GM18870 (cell line): ENCODE data around the gene CD72.
A peak's percentile ranks its signal among the peaks of the same experiment; 100 is the strongest.

Source experiments
- ATAC-seq: cut with Tn5 transposase; IDR thresholded peaks from one replicate; pipeline ENCODE4 v1.9.1; 2021; ENCODE audit warnings: moderate library complexity; ENCODE audit not compliant: unreplicated experiment

Gene CD72, protein sequence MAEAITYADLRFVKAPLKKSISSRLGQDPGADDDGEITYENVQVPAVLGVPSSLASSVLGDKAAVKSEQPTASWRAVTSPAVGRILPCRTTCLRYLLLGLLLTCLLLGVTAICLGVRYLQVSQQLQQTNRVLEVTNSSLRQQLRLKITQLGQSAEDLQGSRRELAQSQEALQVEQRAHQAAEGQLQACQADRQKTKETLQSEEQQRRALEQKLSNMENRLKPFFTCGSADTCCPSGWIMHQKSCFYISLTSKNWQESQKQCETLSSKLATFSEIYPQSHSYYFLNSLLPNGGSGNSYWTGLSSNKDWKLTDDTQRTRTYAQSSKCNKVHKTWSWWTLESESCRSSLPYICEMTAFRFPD

DNA sequence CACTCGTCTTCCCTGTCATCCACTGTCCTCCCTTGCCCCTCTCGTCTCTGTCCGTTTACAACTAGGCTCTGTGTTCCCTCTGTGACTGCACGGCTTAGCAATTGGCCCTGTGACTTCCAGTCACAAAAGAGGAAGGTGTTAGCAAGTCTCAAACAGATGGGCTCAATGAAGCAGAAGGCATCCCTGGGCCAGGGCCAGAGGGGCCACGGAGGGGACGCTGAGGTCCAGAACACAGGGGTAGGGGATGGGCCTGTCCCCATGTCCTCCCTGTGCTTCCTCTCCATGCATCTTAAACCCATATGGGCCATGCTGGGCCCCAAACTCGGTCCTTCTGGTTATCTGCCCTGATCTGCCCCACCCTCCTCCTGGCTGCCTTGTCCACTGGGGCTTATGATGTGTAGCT, at the start of gene CD72:
Gene CD72, minus strand, starts transcription at position 89 of the 403 bp plus-strand sequence. CDS start 110 bp downstream, outside the sequence.
- no peak for ATAC-seq

DNA sequence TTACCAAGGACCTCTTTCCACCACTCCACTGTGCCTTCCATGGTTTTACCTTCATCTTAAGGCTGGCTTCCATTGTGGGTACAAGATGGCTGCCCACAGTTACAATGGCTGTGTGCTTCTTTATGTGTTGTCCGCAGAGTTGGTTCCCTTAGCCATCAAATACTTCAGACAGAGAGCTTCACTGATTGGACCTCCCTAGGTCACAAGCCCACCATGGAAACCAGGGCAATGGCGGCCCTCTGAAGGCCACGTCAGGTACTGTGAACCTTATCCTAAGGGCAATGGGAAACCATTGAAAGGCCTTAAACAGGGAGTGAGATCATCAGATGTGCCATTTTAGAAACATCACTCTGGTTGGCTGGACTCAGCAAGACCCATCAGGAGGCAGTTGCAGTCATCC, 49.7 kb upstream of the CD72 start:
- ATAC-seq, result no peak

DNA sequence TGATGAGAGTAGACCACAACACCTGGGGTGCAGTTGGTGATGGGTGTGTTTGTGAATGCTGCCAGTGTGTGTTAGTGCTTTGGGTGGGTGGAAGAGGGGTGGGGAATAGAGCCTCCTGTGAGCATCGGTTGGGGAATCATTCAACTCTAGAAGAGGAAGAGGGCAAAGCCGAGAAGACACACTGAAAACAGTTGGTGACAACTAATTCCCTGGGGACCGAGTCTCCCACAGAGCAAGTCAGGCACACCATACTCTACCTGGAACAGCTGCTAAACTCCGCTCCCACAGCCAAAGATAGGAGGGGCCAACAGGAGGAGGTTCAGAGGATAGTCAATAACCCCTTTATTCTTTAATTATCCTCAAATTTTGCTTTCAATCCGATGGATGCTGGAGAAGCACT, 48.3 kb upstream of the CD72 start:
- no peak for ATAC-seq

DNA sequence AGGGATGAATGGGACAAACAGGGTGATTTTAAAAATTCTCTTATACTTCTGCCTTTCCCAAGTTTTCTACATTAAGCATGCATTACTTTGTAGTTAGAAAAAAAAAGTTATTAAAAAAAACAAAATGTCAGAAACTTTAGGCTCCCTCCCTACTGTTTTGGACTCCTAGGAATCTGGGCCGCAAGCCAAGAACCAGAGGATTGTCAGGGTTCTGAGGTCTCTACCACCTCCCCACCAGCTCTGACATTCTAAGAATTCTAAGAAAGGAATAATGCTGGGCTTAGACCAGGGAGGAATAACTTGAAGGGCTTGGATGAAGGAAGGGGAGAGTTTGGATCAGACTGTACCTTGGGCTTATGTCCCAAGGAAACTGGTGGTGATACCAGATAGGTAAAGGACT, 47.8 kb upstream of the CD72 start:
- no peak for ATAC-seq

DNA sequence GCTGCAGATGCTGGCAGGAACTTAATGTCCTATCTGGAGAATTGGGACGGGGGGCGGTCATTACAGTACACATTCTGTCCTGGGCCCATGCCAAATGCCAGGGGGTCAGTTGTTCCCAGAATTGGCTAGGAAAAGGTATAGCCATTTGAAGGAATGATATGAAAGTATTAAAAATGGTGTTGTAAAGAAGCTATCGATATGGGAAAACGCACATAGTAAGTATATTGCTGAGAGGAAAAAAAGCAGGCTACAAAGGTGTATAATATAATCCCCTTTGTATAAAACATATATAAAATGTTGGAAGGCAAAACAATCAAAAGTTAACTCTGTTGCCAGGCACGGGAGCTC, 47.2 kb upstream of the CD72 start:
- no peak for ATAC-seq

DNA sequence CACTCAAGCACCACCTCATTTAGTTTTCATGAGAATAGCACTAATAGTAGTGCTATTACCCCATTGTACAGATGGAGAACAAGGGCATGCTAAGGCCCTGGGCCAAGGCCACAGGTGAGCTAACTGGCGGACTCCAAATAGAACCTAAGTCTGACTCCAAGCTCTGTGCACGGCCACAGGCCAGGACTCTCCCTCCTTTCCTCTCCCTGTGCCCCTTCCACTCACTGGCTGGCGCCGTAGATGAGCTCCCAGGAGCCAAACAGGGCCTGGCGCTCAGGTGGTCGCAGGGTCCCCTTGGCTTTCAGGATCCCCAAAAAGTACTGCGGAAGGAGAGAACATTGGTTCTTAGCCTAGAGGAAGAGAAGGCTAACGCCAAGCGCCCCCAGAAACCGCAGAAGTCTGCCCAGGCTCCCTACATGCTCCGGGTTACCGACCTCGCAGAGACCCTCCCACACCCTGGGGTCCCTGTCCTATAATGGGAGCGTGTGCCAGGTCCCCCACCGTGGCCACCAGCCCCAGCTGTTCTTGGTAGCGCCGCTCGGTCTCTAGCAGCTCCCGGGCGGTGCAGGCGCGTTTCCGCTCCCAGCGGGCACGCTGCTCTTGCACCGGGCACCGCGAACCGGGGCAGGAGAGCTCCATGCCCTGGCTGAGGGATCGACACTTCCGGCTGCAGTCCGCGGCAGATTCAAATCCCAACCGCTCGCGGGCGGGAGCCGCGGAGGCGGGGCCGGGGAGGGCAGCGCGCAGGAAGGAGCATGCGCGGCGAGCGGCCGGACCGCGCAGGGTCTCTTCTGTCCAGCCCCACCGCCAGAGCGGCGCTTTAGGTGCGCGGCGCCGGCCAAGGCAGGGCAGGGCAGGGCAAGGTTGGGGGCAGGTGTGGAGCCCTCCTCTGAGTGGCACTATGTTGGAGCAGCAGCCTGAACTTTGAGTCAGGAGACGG, 46.6 kb upstream of the CD72 start, which contains the start of gene ARHGEF39:
Gene ARHGEF39, minus strand, starts transcription at position 665 of the 940 bp plus-strand sequence. Its CDS starts 26 bp downstream, at position 639.
- ATAC-seq, result no peak

DNA sequence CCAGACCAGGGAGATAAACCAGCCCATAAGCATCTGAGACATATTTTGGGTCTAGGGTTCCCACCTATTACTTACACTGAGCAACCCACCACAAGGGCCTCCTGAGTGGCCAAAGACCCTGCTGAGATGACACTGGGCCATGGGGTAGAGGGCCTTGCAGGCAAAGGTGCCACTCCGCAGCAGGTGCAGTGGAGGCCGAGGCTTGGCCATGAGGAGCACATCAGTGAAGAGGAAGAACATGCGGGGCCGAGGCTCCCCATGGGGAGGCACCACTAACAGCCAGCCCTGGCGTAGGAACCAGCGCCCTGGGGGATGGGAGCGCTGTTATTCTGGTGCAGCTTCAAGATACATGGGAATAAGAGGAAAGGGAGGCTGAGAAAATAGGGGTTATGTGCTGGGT, 44.2 kb upstream of the CD72 start:
- no peak for ATAC-seq

DNA sequence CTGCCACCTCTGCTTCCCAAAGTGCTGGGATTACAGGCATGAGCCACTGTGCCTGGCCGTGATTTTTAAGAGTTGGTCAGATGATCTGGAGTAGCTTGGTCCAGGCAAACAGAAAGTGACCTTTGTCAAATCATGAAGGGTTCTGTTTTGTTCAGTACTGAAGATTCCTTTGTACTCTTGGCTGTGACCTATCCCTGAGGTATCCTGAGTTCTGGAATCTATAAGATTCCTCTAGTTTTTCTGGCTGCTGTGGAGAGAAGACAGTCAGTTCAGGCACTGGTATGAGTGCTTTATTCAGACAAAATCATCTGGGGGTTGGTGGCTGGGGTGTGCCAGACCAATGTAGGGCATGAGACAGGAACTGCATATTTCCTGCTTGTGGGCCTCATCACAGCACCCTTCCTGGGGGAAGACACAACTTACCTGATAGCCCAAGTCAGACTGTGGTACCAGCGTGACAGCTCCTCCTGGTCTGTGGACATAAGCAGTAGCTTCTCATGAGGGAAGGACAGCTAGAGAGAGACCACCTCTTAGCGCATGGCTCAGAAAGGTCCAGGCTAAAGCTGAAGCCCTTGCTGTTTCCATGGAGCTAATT, 43.6 kb upstream of the CD72 start:
- no peak for ATAC-seq

DNA sequence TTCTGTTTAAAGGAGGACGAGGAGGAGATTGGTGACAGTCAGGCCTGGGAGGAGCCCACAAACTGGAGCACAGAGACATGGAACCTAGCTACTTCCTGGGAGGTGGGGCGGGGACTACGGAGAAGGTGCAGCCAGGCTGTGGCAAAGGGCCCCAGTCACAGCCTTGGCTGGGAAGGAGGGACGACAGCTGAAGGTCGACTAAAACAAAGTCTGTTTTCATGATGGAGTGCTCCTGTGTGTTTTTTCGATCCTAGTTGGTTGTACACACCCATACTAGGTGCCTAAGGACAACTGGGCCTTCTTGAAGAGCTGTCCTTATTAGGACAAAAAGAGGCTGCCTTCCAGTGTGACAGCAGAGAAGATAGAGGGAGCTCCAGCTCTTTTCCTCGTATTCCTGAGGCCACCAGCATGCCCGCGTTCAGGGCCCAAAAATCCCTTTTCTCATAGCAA, 42.8 kb upstream of the CD72 start:
- no peak for ATAC-seq

DNA sequence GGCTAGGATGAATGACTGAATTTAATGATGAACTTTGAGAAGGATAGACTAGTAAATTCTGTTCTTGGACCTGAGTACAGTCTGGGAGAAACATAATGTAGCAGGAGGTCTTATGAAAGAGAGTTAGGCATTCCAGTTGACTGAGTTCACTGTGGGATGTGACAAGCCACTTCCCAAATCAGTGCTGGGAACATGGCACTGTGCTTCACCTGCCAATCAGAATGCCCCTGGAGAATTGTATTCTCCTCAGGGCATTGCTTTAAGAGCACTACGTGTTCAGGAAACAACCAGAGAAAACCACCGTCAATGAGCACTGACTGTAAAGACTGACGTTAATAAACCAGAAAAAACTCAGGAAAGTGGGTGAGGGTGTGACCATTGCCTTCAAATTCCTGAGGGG, 41.1 kb upstream of the CD72 start:
- no peak for ATAC-seq

DNA sequence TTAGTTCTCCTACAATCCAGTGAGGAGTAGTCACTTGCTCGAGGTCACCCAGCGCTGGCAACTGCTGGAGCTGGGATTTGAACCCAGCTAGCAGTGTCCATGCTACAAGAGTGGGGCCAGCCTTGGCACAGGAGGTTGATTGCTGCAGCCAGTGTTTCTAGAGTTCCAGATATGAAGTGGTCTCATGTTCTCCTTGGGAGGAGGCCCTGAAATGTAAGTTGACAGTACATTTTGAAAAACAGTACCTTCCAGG, 40.7 kb upstream of the CD72 start:
- ATAC-seq, result no peak

DNA sequence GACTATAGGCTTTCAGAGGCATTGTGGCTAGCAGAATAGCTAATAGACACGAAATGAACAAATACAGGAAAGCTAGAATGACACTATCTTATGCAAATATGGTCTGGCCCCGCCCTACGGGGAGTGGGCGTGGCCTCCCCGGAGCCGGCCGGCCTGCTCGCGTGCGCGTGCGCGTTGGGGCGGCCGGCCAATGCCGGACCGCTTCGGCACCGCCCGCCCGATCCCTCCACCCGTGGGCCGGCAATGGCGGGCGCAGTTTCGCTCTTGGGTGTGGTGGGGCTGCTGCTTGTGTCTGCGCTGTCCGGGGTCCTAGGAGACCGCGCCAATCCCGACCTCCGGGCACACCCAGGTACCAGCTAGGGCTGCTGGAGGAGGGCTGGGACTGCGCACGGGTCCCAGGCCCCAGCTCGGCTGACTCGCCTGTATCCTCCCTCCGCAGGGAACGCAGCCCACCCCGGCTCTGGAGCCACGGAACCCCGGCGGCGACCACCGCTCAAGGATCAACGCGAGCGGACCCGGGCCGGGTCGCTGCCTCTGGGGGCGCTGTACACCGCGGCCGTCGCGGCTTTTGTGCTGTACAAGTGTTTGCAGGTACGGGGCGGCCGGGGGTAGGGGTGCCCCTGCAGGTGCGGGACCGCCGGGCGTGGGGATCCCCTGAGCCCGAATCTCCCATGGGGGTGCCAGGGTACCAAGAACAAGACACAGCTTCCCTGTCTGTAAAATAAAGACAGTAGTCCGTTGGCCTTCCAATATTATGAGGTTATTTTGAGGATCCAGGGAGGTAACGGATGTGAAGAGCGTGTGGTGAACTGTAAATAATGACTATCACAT, 40.1 kb upstream of the CD72 start, which contains the start of gene CCDC107:
Gene CCDC107, plus strand, starts transcription at position 156 of the 831 bp plus-strand sequence. Its CDS starts 88 bp downstream, at position 244.
- ATAC-seq, result peak; percentile 45

DNA sequence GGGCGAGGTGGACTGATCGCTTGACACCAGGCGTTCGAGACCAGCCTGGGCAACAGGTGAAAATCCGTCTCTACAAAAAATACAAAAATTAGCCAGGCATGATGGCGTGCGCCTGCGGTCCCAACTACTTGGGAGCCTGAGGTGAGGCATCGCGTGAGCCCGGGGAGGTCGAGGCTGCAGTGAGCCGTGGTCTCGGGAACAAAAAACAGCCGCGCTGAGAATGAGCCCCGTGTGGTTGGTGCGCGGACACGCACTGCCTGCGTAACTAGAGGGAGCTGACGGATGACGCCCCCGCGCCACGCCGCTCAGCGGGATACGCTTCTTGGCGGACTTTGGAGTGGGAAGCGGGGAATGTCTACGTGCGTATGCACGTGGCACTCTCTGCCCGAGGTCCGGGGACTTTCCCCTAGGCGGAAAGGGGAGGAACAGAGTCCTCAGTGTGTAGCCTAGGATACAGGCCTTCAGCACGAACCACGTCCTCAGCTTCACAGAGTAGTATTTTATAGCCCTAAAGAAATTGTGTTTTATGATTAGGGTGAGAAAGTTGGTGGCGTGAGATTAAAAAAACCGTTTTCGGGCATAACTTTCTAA, 39.4 kb upstream of the CD72 start, which contains the start of gene RMRP:
Gene RMRP, minus strand, starts transcription at position 474 of the 591 bp plus-strand sequence.
- peak; percentile 87 for ATAC-seq

DNA sequence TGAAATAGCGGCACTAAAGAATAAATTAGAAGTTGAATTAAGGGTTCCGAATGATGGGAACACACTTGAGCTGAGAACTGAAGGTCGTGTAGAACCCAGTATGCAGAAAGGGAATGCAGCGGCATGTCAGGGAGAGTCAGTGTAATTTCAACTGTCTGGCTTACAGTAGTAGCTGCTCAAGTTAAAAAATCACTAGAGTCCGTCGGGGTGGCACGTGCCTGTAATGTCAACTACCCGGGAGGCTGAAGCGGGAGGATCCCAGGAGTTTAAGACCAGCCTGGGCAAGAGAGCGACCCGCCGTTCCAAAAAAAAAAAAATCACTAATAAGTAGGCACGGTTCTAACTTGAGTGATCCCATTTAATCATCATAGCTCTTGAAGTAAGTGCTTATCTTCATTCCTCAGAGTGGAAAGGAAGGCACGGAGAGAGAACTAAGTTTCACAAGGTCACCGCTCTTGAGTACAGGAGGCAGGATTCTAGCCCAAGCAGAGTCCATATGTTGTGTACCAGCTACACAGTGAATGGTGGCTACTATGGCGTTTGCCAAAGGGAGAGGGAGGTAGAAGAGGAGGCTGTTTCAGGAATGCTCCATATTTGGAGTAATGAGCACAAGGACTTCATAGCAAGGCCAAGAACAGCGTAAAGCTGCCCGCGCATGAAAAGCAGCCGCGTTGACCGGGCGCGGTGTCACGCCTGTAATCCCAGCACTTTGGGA, 38.8 kb upstream of the CD72 start:
- no peak for ATAC-seq

DNA sequence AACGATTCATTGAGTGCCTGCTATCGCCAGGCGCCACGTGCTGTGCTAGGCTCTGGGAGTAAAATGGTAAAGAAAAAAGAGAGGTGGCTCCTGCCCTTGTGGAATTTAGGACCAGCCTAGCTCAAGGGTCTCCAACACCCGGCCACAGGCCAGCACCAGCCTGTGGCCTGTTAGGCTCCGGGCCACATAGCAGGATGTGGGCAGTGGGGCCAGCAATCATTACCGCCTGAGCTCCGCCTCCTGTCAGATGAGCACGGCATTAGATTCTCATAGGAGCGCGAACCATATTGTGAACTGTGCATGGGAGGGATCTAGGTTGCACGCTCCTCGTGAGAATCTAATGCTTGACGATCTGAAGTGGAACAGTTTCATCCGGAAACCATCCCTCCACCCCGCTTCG, 38.1 kb upstream of the CD72 start:
- ATAC-seq, result no peak

DNA sequence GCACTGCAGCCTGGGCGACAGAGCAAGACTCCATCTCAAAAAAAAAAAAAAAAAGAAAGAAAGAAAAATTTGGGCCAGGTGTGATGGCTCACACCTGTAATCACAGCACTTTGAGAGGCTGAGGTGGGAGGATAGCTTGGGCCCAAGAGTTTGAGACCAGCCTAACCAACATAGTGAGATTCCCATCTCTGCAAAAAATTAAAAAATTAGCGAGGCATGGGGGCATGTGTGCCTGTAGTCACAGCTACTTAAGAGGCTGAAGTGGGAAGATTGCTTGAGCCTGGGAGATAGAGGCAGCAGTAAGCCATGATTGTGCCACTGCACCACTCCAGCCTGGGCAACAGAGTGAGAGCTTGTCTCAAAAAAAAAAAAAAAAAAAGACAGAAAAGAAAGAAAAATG, 35.4 kb upstream of the CD72 start:
- ATAC-seq, result no peak

DNA sequence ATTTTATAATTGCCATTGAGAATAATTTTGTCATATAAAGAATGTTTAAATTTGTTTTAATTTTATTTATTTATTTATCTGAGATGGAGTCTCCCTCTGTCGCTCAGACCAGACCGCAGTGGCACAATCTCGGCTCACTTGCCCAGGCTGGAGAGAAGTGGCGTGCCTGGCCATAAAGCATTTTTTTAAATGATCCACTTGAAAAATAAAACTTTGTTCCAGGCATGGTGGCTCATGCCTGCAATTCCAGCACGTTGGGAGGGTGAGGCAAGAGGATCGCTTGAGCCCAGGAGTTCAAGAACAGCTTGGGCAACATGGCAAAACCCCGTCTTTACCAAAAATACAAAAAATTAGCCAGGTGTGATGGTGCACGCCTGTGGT, 34.6 kb upstream of the CD72 start:
- ATAC-seq, result no peak

DNA sequence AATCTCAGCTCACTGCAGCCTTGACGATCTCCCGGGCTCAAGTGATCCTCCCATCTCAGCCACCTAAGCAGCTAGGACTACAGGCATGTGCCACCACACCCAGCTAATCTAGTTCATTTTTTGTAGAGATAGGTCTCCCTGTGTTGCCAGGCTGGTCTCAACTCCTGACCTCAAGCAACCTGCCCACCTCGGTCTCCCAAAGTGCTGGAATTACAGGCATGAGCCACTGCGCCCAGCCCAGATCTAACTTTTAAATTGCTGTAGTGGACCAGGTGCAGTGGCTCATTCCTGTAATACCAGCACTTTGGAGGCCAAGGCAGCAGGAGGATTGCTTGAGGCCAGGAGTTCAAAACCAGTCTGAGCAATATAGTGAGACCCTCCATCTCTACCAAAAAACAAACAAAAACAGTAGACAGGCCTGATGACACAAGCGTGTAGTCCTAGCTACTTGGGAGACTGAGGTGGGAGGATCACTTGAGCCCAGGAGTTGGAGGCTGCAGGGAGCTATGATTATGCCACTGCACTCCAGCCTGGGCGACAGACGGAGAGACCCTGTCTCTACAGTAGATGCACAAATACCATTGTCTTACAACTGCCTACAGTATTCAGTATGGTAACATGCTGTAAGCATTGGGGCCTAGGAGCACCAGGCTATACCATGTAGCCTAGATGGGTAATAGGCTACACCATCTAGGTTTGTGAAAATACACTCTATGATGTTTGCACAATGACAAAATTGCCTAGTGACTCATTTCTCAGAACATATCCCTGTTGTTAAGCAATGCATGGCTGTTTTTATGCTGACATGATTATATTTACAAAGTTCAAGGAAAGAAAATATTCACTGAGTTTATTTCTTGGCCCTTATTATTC, 34.0 kb upstream of the CD72 start:
- ATAC-seq, result no peak
